HG02840 (cell line): ENCODE measurements around the gene PIK3C2G.

ENCODE experiments used
- ATAC-seq: cut with Tn5 transposase; IDR thresholded peaks from one replicate; pipeline ENCODE4 v1.9.1; 2021; ENCODE audit warnings: mild to moderate bottlenecking, moderate library complexity, moderate number of reproducible peaks; ENCODE audit not compliant: unreplicated experiment, low FRiP score

Gene PIK3C2G

DNA sequence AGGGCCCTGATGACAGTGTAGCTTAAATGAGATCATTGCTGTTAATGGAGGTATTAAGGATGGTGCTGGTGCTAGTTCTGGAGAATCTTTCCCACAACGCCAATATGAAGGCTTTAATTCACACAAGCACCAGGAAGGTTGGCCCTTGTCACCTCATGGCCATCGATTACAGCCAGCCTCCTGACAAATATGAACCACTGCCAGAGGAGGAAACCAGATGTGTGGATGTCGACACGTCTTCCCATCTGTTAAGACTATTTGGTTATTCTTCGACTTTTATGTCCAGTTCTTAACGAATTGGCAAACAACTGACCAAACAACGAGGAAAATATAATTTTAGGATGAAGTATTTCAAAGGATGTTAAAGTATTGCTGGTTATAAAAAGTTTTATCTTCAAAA is 79.5 kb downstream of the PIK3C2G start:
- ATAC-seq = no peak

DNA sequence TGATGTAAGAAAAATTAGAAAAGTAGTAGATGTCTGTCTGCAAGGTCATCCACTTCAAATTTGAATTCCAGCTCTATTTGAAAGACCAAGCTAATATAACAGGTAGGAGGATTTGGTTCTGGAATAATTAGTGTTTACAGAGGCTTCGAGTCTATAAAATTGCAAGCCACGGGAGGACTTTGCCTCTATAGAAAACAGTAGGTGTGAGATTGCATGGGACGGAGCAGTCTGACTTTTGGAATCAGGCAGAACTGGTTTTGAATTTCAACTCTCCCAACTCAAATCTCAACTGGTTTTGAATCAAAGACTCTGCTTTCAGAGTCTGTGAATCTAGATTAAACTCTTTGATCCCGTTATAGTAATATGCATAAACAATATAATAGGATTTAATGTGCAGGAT is 82.4 kb downstream of the PIK3C2G start:
- ATAC-seq = no peak

GRCh38 chr12:18345021-18345735 is 83.9 kb downstream of the PIK3C2G start:
- no peak for ATAC-seq

DNA sequence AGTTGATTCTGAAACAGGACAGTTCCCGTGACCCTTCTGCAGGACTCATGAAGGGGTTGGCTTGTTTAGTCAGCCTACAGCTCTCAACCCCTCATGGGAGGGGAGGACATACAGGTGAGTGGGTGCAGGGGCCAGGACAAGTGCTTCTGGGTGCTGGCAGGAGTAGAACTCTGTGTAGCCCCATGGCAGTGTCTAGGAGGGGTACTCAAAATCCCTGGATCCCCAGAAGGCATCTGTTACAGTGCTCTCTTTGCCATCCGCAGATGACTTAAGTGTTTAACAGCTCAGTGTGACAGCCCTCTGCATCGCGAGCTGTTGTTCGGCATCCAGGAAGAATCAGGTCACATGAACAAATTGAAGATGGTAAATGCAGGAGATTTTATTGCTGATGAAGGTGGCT is 91.0 kb downstream of the PIK3C2G start:
- no peak for ATAC-seq

GRCh38 chr12:18355429-18355828 is 94.1 kb downstream of the PIK3C2G start:
- no peak for ATAC-seq

- ATAC-seq = no peak
Measured at GRCh38 chr12:18358077-18358476, 96.8 kb downstream of the PIK3C2G start.

- ATAC-seq = no peak
Measured at GRCh38 chr12:18358930-18359329, 97.6 kb downstream of the PIK3C2G start.

- no peak for ATAC-seq
Measured at GRCh38 chr12:18361433-18361832, 100.1 kb downstream of the PIK3C2G start.

GRCh38 chr12:18363321-18363720 is 102.0 kb downstream of the PIK3C2G start:
- no peak for ATAC-seq

DNA sequence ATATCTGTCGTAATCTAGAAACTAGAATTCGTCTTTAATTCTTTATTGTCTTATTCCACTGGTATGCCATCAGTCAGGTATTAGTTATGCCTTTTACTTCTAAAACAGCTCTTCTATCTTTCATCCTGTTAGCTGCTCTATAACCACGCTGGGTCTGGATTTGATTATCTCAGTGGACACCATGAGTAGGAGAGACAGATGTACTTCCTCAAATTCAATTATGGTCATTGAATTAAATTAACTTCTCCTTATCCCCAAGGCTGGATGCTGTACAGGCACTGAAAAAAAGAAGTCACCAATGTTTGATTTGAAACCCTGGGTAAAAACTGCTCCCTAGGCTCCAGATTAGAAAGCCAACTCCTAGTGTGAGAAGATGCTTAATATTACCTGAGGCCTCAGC is 107.3 kb downstream of the PIK3C2G start:
- ATAC-seq = no peak

DNA sequence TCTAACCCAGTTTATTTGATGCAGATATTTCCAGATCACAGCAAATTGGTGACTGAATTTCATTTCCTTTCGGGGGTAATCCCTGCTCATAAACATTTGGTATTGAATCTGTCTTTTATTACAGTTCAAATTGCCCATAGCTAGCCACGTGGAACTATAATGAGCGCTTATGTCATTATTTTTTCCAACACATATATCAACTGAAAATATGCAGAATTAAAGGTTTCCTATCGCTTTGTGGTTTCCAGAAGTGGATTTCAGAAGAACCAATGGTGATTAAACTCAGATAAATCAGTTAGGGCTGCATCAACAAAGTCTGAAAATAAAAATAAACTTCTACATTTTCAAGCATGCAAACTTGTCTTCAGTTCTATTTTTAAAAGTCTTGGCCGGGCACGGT is 111.9 kb downstream of the PIK3C2G start:
- no peak for ATAC-seq

- no peak for ATAC-seq
Measured at GRCh38 chr12:18375131-18375530, 113.8 kb downstream of the PIK3C2G start.

- ATAC-seq = no peak
Measured at GRCh38 chr12:18375583-18375982, 114.3 kb downstream of the PIK3C2G start.

- ATAC-seq = no peak
Measured at GRCh38 chr12:18382236-18382885, 121.0 kb downstream of the PIK3C2G start.

- no peak for ATAC-seq
Measured at GRCh38 chr12:18383203-18383602, 121.9 kb downstream of the PIK3C2G start.

DNA sequence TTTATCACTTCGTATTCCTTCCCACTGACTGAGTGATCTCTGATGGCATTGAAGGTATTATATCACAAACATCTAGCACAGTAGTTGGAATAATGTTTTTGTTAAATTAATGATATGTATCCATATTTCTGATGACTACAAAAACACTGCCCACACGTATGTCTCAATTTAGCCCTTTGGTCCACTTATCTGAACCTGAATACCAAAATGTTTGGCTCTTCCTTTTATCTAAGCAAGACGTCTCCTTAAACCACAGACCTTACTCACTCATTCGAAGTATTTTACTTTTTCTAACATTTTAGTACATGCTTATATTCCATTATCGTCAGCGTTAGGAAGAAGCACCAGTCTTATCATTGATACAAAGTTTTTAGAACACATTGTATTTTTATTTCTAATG is 126.4 kb downstream of the PIK3C2G start:
- ATAC-seq = no peak

DNA sequence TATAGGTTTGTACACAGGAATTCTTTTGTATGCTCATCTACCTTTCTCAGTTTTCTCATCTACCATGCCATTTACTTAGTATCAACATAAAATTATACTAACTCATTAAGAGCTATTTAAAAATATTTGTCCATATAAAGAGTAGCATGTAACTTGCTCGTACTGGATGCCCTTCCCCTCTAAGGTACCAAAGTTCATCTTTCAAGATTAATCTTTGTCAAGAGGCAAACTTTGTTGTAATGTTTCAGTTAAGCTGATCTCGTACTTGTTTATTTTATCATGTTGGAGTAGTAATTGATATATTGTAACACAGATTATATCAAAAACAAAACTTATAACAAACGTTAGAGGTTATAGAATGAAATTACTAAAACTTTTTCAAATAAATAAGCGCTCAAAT is 128.5 kb downstream of the PIK3C2G start:
- no peak for ATAC-seq

DNA sequence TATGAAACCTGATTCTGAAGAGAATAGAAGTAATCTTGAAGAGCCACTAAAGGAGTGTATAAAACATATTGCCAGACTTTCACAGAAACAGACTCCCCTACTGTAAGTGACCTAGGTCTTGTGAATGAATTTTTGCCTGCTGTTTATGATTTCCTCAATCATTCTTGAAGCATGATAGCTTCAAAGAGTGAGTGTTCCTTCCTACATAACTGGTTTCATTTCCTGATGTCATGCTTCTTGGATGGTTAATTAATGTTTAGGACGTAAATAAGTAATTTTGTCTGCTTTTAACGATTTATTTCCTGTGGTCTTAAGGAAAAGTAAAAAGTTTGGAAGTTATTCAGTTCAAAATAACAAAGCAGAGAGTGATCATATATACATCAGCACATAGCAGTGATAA is 129.8 kb downstream of the PIK3C2G start:
- no peak for ATAC-seq

- ATAC-seq = no peak
Measured at GRCh38 chr12:18394742-18395141, 133.4 kb downstream of the PIK3C2G start.

DNA sequence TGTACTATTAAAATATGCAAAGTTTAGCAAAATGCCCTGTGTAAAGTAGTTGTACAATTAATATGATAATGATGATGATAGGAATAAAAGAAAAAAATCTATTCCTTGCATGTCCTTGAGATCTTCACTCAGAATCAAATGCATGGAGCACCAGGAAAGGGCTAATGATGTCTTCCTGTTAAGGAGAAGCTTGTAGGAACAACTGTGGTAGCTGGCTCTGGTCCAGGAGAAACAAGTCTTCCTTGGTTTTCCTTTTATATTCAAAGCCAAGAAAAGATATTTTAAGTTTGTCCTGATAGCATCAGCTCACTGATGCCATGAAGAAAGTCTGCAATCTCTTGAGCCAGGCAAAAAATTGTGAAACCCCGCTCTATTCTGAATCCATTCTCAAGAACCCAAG is 138.9 kb downstream of the PIK3C2G start:
- no peak for ATAC-seq

DNA sequence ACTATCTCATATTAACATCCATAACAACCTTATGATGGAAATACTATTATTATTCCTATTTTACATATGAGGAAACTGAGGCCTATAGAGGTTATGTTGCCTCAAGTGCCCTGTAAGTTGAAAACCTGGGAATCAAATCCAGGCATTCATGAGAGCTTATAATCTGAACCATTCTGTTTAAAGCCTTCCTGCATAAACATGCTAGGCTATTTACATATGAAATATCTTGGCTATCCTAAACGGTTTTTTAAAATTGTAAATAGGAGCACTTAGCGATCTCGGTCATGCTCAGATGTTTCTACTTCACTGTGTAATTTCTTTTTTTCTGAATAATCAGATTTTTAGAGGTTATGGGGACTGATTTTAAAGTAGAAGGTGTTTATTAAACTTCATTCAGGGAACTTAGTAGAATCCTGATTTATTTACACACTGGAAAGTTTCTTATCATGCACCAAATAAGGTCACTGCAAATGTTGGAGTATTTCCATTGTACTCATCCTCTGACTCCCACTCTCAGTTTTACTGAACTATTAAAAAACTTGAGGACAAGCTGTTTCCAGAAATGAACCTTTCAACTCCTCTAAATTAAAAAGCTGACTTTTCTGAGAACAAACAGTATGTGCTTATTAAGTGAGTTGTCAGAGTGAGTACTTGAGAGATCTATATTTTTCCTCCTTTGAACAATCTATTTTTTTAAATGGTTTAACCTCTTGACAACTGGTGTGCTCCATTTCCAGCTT is 141.7 kb downstream of the PIK3C2G start:
- no peak for ATAC-seq

GRCh38 chr12:18411453-18411852 is 150.1 kb downstream of the PIK3C2G start:
- ATAC-seq = no peak
